ENCODE results near the gene CDC42BPG. TPM values are rescaled to one million over a fixed set of nuclear protein-coding genes. Genes with fewer than 3 reads are reported as not detected.
A peak's percentile ranks its signal among the peaks of the same experiment; 100 is the strongest.

Gene CDC42BPG
- total RNA-seq, 1 experiment from 2014 or later: 0.06 TPM

DNA sequence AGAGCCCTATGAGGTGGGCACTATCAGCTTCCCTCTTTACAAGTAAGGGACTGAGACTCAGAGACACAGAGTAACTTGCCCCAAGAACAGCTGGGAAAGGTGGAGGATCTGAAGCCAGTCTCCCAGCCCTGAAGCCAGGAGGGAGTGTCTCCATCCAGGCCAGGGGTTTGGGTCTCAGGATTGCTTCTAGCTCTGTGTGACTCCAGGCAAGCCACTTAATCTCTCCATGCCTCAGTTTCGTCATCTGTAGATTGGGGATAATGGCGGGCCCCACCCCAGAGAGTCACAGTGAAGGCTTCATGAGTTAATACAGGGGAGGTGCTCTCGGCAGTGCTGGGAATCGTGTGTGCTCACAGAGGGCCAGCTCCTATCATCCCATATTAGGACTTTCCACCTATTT, 52.0 kb downstream of the CDC42BPG start:
- DNase-seq (ENCODE audit: low read depth): no peak

GRCh38 chr11:64791781-64792291, 52.6 kb downstream of the CDC42BPG start:
- no peak for DNase-seq (ENCODE audit: low read depth)

- DNase-seq (ENCODE audit: low read depth): no peak
Measured at GRCh38 chr11:64790205-64791095, 54.0 kb downstream of the CDC42BPG start.

- no peak for DNase-seq (ENCODE audit: low read depth)
Measured at GRCh38 chr11:64789331-64790204, 54.9 kb downstream of the CDC42BPG start.

DNA sequence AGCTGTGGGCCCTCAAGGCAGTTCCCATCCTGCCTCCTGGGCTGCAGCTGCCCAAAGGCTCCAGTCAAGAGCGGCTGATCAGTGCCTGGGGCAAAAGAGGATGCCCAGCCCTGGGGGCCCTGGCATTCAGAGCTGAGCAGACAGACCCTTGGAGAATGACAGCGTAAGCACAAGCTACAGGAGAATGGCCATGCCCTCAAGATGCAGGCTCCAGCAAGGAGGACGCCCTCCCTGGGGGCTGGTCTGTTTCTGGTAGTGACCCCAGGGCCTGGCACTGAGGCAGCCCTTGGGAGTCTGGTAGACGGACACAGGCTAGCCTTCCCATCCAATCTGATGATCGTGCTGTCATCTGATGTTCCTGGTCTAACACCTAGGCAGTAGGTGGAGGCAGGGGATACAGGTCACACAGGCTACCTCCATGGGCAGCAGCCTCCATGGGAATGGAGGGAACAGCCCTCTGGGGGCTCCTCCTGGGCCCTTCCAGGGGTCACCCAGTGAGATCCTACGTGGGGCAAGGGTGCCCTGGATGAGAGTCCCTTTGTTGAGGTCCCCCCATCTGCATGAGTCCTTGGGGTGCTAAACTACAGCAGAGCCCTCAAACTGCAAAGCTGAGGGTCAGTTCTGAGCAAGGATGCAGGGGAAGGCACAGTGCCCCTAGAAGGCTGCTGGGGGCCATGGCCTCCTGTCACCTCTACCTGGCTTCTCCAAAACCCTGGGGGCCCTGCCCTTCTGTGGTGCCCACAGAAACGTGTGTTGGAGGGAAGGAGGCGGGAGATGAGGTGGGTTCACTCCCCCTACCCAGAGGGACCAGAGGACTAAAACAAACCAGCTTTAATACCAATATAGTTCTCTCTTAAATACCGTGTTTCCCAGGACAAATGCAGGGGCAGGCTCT, 55.9 kb downstream of the CDC42BPG start:
- no peak for DNase-seq (ENCODE audit: low read depth)

DNA sequence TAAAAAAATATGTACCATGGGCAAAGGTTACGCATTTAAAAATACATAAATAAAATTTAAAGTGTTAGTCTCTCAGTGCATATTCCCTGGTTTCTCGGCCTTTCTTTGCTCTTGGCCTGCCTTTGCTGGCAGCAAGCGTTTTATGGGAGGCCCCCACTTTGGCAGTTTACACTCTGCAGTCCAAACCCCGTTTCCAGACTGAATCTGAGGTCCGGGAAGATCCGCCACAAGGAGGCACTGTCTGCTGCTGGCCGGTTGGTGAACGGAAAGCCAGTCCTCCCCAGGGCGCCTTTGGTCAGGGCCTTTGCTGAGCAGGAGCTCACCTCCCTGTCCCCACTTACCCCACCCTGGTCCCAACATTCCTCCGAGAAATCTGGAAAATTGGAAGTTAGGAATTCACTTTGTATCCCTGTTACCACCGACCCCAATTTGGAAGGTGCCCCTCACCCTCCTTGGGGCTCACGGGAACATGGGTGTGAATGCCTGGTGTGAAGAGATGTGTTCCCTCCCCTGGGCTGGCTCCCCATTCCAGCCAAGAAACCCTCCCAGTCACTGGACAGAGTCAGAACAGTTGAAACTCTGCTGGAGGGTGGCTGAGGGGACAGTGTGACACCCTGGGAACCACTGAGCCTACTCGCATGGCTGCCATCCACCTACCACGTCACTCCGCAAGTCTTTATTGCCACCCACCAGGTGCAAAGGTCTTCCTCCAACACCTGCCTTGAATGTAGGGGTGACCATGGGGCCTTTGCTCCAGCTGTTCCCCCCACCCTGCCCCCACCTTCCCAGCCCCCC, 56.7 kb downstream of the CDC42BPG start:
- DNase-seq (ENCODE audit: low read depth): peak; percentile 56

GRCh38 chr11:64786308-64786707, 58.1 kb downstream of the CDC42BPG start:
- no peak for DNase-seq (ENCODE audit: low read depth)

GRCh38 chr11:64784813-64785581, 59.5 kb downstream of the CDC42BPG start:
- no peak for DNase-seq (ENCODE audit: low read depth)

GRCh38 chr11:64778473-64779298, 65.8 kb downstream of the CDC42BPG start, which contains the start of gene SF1:
SF1 (minus strand) TSS chr11:64778542; CDS start chr11:64778392, 150 bp downstream.
- peak; percentile 100 for DNase-seq (ENCODE audit: low read depth)

DNA sequence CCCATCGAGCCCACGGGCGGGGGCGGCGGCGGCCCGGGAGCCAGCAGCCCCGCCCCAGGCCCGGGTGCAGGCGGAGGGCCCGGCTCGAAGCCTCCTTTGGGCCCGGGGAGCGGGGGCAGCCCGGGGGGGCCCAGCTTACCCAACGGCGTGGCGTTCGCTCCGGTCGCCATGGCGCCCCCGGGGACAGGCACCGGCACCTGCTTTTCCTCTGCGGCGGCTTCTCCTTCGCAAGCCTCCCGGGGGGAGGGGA, 66.3 kb downstream of the CDC42BPG start:
- DNase-seq (ENCODE audit: low read depth): no peak

- peak; percentile 87 for DNase-seq (ENCODE audit: low read depth)
Measured at GRCh38 chr11:64777449-64778222, 66.8 kb downstream of the CDC42BPG start.

GRCh38 chr11:64776875-64777274, 67.6 kb downstream of the CDC42BPG start:
- DNase-seq (ENCODE audit: low read depth): no peak

DNA sequence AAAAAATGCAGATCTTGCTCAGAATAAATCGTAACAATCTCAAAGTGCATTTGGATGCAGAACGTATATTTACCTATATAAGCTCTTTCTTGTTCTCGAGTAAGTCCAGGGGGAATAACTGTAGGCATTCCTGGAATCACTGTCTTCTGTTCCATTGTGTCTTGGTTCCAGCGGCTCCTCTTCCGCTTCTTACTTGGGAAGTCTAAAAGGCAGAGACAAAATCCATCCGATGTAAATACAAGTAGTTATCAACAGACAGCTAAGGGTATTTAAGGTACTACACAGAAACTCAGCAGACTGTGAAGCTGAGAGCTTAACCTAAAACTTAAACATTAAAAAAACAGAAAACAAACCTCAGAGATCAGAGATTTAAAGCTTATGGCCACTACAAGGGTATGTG, 68.0 kb downstream of the CDC42BPG start:
- DNase-seq (ENCODE audit: low read depth): no peak

DNA sequence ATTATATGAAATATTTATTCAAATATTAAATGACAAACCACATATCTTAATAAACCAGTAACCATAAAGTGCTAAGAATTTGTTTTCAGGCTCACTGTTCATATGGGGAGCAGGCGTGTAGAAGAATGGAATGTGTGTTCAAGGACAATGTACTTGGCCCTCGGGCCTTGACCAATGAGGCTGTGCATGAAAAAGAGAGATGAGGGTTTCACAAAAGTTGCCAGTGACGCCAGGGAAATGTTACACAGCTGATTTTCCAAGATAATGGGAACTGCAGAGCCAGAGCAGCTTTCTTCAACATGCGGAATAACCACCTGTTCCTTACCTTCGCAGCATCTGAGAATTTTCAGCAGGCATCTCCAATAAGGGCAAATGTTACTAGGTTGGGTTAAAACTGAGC, 70.3 kb downstream of the CDC42BPG start:
- no peak for DNase-seq (ENCODE audit: low read depth)

All from Daoy (cell line).